Chondrocyte (in vitro differentiated cells): ENCODE measurements around the gene OR5C1. TPM values are rescaled to one million over a fixed set of nuclear protein-coding genes. Genes with fewer than 3 reads are reported as not detected.

Experiments used
- total RNA-seq: library from RNA; stranded (reverse); gene quantifications from 3 replicates; pipeline ENCODE4 v1.2.1, GENCODE V29; 2021

The OR5C1 gene
- total RNA-seq, 1 donor from 2014 or later = not detected

Other genes starting within 250 kb of the OR5C1 start
- gene OR1N2, start 235.8 kb upstream of the OR5C1 start, total RNA-seq = not detected in 3 replicates
- not detected in 3 replicates for gene OR1L8, start 205.5 kb upstream of the OR5C1 start, total RNA-seq
- gene OR1Q1, start 174.2 kb upstream of the OR5C1 start, total RNA-seq = not detected in 3 replicates
- gene OR1B1, start 131.3 kb upstream of the OR5C1 start, total RNA-seq = not detected in 3 replicates
- gene OR1L1, start 127.2 kb upstream of the OR5C1 start, total RNA-seq = not detected in 3 replicates
- not detected in 3 replicates for gene OR1L3, start 113.8 kb upstream of the OR5C1 start, total RNA-seq
- gene OR1L4, start 64.9 kb upstream of the OR5C1 start, total RNA-seq = not detected in 3 replicates
- gene OR1L6, start 46.6 kb upstream of the OR5C1 start, total RNA-seq = not detected in 3 replicates
- not detected in 3 replicates for gene OR1K1, start 11.2 kb downstream of the OR5C1 start, total RNA-seq
- gene PDCL, start 39.7 kb downstream of the OR5C1 start, total RNA-seq = 24.9 to 28.0 TPM (median 26.4 TPM) in 3 replicates
- 74.4 to 87.2 TPM (median 74.6 TPM) in 3 replicates for gene RC3H2, start 116.4 kb downstream of the OR5C1 start, total RNA-seq
- gene ZBTB6, start 124.4 kb downstream of the OR5C1 start, total RNA-seq = 8.1 to 8.9 TPM (median 8.6 TPM) in 3 replicates
- gene ZBTB26, start 142.6 kb downstream of the OR5C1 start, total RNA-seq = 5.1 to 6.9 TPM (median 6.2 TPM) in 3 replicates
- gene RABGAP1, start 152.1 kb downstream of the OR5C1 start, total RNA-seq = 91.8 to 94.2 TPM (median 92.9 TPM) in 3 replicates
- 3.9 to 5.5 TPM (median 4.8 TPM) in 3 replicates for gene GPR21, start 244.7 kb downstream of the OR5C1 start, total RNA-seq